ENCODE data around the gene FARS2. TPM values are rescaled to one million over a fixed set of nuclear protein-coding genes. Genes with fewer than 3 reads are reported as not detected.

The FARS2 gene
- polyA plus RNA-seq, 2 of the 4 experiments (the other 2 are of a cell fraction): 12.9 to 17.5 TPM

DNA sequence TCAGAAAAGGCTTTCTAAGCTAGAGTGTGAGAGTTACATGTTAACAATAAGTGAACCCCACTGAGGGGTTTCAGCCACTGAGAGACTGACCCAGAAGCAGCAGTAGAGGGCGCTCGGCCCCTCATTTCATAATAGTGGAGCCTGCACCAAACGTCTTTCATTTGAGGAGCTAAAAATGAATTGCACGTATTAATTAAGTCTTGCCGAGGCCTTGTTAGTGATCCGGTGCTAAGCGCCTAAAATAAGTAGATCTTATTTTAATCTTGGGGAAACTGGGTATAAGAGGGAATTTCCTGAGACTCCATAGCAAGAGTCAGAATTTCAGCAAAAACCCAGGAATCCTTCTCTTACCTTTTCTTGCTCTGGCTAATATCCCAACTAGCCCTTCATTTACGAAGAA, 209.7 kb downstream of the FARS2 start (continued):
- TF ChIP-seq, protein P1, sequence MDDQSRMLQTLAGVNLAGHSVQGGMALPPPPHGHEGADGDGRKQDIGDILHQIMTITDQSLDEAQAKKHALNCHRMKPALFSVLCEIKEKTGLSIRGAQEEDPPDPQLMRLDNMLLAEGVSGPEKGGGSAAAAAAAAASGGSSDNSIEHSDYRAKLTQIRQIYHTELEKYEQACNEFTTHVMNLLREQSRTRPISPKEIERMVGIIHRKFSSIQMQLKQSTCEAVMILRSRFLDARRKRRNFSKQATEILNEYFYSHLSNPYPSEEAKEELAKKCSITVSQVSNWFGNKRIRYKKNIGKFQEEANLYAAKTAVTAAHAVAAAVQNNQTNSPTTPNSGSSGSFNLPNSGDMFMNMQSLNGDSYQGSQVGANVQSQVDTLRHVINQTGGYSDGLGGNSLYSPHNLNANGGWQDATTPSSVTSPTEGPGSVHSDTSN (IDR thresholded peaks at IDR 0.05): no peak
- TF ChIP-seq RNF2 (IDR thresholded peaks at IDR 0.05; ENCODE audit: borderline replicate concordance, low read depth) (no peak), NFE2L2 (conservative IDR thresholded peaks at IDR 0.05; ENCODE audit: low read length) (no peak), SMC3 (IDR thresholded peaks at IDR 0.05) (peak; percentile 54; the same call in 2 of the 3 replicates), MAZ (IDR thresholded peaks at IDR 0.05; ENCODE audit: borderline replicate concordance, low read depth, low read length) (no peak)
- TF ChIP-seq, protein P2, sequence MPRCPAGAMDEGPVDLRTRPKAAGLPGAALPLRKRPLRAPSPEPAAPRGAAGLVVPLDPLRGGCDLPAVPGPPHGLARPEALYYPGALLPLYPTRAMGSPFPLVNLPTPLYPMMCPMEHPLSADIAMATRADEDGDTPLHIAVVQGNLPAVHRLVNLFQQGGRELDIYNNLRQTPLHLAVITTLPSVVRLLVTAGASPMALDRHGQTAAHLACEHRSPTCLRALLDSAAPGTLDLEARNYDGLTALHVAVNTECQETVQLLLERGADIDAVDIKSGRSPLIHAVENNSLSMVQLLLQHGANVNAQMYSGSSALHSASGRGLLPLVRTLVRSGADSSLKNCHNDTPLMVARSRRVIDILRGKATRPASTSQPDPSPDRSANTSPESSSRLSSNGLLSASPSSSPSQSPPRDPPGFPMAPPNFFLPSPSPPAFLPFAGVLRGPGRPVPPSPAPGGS (IDR thresholded peaks at IDR 0.05): no peak

DNA sequence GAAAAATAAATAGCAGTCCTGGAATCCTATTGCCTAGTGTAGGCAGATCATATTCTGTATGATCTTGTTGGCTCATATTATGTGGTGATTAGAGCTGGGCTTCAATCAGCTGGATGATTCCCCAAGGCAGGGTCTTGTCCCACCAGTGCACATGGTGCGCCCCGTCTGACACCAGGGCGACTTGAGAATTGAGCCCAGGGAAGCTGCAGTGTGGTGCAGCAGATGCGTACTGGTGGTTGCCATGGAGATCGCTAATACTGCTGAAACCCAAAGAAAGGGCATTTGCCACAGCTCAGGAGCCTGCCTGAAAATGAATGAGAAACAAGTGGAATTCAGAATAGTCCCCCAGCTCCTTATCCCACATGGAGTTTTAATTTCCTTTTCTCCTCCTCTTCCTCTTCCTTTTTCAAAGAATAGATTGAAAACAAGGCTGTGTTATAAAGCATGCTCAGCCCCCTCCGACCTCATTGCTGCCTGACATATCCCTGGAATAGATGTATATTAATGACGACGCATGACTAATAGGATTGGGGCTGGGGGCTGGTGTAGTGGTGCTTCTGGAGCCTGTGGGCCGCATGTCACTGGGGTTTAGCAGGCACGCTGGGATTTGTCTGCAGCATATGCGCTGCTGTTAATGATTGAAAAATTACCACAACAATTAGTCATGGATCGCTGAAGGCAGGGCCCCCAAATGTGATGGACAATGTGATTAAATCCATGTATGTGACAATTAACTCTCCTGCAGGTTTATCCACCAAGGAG, 210.5 kb downstream of the FARS2 start:
- H3K27ac ChIP-seq: no peak overlapping the region
- no peak for FAIRE-seq
- DNase-seq (ENCODE audit: low read depth in 1 of 2, low spot score in 1 of 2): no peak
- H3K4me2 ChIP-seq: no peak overlapping the region
- no peak overlapping the region for H3K4me3 ChIP-seq
- ChIA-PET POLR2A (no interaction called here), CTCF (interaction anchor here (0.6 to 2.2 kb wide), 25 partner anchors 8 to 1075 kb away, joined by 3 to 13 read pairs (median 3); no protein-coding TSS in a partner anchor)
- TF ChIP-seq MAZ (IDR thresholded peaks at IDR 0.05; ENCODE audit: borderline replicate concordance, low read depth, low read length) (no peak), PHF8 (IDR thresholded peaks at IDR 0.05; ENCODE audit: borderline replicate concordance, low read depth) (no peak), JUNB (IDR thresholded peaks at IDR 0.05) (no peak), RCOR1 (IDR thresholded peaks at IDR 0.05; ENCODE audit: low read depth, low read length) (no peak), HOXB13 (CRISPR knock-in tag; IDR thresholded peaks at IDR 0.05; ENCODE audit: low read depth) (no peak), CBX8 (IDR thresholded peaks at IDR 0.05) (no peak), ZC3H11A (IDR thresholded peaks at IDR 0.05) (no peak), BHLHE40 (IDR thresholded peaks at IDR 0.05; ENCODE audit: low read depth, low read length) (no peak), SREBF2 (IDR thresholded peaks at IDR 0.05) (no peak), RNF2 (IDR thresholded peaks at IDR 0.05; ENCODE audit: borderline replicate concordance, low read depth) (no peak), HOXA7 (CRISPR knock-in tag; IDR thresholded peaks at IDR 0.05) (no peak), FOSL2 (IDR thresholded peaks at IDR 0.05) (no peak), FOSL2 (CRISPR knock-in tag; IDR thresholded peaks at IDR 0.05) (no peak), EHF (CRISPR knock-in tag; IDR thresholded peaks at IDR 0.05) (no peak)
- TF ChIP-seq, protein P3, sequence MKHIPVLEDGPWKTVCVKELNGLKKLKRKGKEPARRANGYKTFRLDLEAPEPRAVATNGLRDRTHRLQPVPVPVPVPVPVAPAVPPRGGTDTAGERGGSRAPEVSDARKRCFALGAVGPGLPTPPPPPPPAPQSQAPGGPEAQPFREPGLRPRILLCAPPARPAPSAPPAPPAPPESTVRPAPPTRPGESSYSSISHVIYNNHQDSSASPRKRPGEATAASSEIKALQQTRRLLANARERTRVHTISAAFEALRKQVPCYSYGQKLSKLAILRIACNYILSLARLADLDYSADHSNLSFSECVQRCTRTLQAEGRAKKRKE (CRISPR knock-in tag; IDR thresholded peaks at IDR 0.05; ENCODE audit: low read depth): no peak
- TF ChIP-seq, protein P4, sequence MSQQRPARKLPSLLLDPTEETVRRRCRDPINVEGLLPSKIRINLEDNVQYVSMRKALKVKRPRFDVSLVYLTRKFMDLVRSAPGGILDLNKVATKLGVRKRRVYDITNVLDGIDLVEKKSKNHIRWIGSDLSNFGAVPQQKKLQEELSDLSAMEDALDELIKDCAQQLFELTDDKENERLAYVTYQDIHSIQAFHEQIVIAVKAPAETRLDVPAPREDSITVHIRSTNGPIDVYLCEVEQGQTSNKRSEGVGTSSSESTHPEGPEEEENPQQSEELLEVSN (IDR thresholded peaks at IDR 0.05; ENCODE audit: borderline replicate concordance, low read depth): no peak
- peaks cover 6% of the 10 kb centered on the region; the same call in 1 of the 3 replicates for H3K4me1 ChIP-seq
- WGBS (ENCODE audit: missing lambda C conversion rate): 85% methylated on average over 12 of the region's 12 CpGs
- no peak for ATAC-seq
- no peaks in the 10 kb centered on the region for H3K9me3 ChIP-seq

DNA sequence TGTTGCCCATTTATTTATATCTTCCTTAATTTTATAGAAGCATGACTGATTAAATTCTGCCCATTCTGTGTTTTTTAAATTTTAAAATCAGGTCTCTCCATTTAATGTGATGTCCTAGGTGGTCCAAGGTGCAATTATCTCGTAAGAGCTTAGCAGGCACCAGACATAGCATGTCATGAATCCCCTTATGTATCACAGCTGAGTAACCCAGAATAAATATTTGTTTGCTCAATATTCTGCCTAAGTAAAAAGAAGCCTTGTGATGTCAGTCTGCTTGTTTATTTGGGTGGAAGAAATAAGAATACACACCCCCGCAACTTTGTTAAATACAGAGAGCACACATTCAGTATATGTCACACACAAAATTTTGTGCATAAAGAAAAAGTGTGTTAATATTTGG, 211.3 kb downstream of the FARS2 start:
- no peak for TF ChIP-seq NR3C1 (IDR thresholded peaks at IDR 0.05)
- TF ChIP-seq CBX8 (IDR thresholded peaks at IDR 0.05): no peak
- TF ChIP-seq CBX2 (IDR thresholded peaks at IDR 0.05; ENCODE audit: borderline replicate concordance, low read depth): no peak
- no peak for TF ChIP-seq CHD2 (IDR thresholded peaks at IDR 0.05; ENCODE audit: low read length, partially characterized antibody)
- TF ChIP-seq, protein P5, sequence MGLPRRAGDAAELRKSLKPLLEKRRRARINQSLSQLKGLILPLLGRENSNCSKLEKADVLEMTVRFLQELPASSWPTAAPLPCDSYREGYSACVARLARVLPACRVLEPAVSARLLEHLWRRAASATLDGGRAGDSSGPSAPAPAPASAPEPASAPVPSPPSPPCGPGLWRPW (IDR thresholded peaks at IDR 0.05): no peak
- no peak for TF ChIP-seq RCOR1 (IDR thresholded peaks at IDR 0.05; ENCODE audit: low read depth, low read length)
- no peak for TF ChIP-seq HOXA7 (CRISPR knock-in tag; IDR thresholded peaks at IDR 0.05)
- ATAC-seq: no peak
- no peak for FAIRE-seq
- Histone ChIP-seq H3K4me1 (peaks cover 6% of the 10 kb centered on the region; the same call in 1 of the 3 replicates), H3K9me3 (no peaks in the 10 kb centered on the region), H3K4me3 (no peak overlapping the region), H3K4me2 (no peak overlapping the region), H3K27ac (no peak overlapping the region)
- POLR2A ChIA-PET: no interaction called here
- 46% methylated on average over 2 of the region's 2 CpGs for WGBS (ENCODE audit: missing lambda C conversion rate)
- no peak for DNase-seq (ENCODE audit: low read depth in 1 of 2, low spot score in 1 of 2)
- CTCF ChIA-PET: interaction anchor here (1.6 kb wide), 1 partner anchor 1074 kb away, joined by 6 read pairs; no protein-coding TSS in a partner anchor

Measured in A549 (cell line).